ENCODE measurements around the gene EXOC4.
A peak's percentile ranks its signal among the peaks of the same experiment; 100 is the strongest.

EXOC4 gene

GRCh38 chr7:133730360-133730759 is 477.5 kb downstream of the EXOC4 start:
- DNase-seq: peak; percentile 4

- DNase-seq: no peak
Observed at GRCh38 chr7:133733401-133733800, 480.5 kb downstream of the EXOC4 start.

GRCh38 chr7:133735222-133735621 is 482.3 kb downstream of the EXOC4 start:
- DNase-seq: peak; percentile 9

- DNase-seq: no peak
Observed at GRCh38 chr7:133739817-133740216, 486.9 kb downstream of the EXOC4 start.

- DNase-seq: no peak
Observed at GRCh38 chr7:133741078-133741477, 488.2 kb downstream of the EXOC4 start.

GRCh38 chr7:133741703-133742102 is 488.8 kb downstream of the EXOC4 start:
- DNase-seq: no peak

- peak; percentile 28 for DNase-seq
Observed at GRCh38 chr7:133742709-133743538, 490.0 kb downstream of the EXOC4 start.

- no peak for DNase-seq
Observed at GRCh38 chr7:133744451-133744850, 491.6 kb downstream of the EXOC4 start.

GRCh38 chr7:133746305-133746704 is 493.4 kb downstream of the EXOC4 start:
- DNase-seq: no peak

- no peak for DNase-seq
Observed at GRCh38 chr7:133746847-133747246, 494.0 kb downstream of the EXOC4 start.

GRCh38 chr7:133748443-133749407 is 495.8 kb downstream of the EXOC4 start:
- DNase-seq: no peak

- no peak for DNase-seq
Observed at GRCh38 chr7:133750287-133750686, 497.4 kb downstream of the EXOC4 start.

- DNase-seq: no peak
Observed at GRCh38 chr7:133751079-133751478, 498.2 kb downstream of the EXOC4 start.

GRCh38 chr7:133753513-133753912 is 500.6 kb downstream of the EXOC4 start:
- DNase-seq: no peak

- no peak for DNase-seq
Observed at GRCh38 chr7:133754708-133755107, 501.8 kb downstream of the EXOC4 start.

- no peak for DNase-seq
Observed at GRCh38 chr7:133755901-133756300, 503.0 kb downstream of the EXOC4 start.

GRCh38 chr7:133761443-133761842 is 508.6 kb downstream of the EXOC4 start:
- DNase-seq: no peak

GRCh38 chr7:133763076-133763640 is 510.3 kb downstream of the EXOC4 start:
- peak; percentile 6 for DNase-seq

- DNase-seq: no peak
Observed at GRCh38 chr7:133769668-133770067, 516.8 kb downstream of the EXOC4 start.

GRCh38 chr7:133770863-133771492 is 518.1 kb downstream of the EXOC4 start:
- DNase-seq: peak; percentile 61

- no peak for DNase-seq
Observed at GRCh38 chr7:133771788-133772419, 519.0 kb downstream of the EXOC4 start.

- DNase-seq: no peak
Observed at GRCh38 chr7:133773601-133774000, 520.7 kb downstream of the EXOC4 start.
